ENCODE results near the gene PLXNA2. TPM values are rescaled to one million over a fixed set of nuclear protein-coding genes. Genes with fewer than 3 reads are reported as not detected.

The PLXNA2 gene
- polyA plus RNA-seq, 2 of the 4 experiments (the other 2 are of a cell fraction), result 0.36 to 0.87 TPM

- 93% methylated on average over 6 of the region's 6 CpGs for WGBS (ENCODE audit: missing lambda C conversion rate)
- ChIA-PET CTCF (interaction anchor here (1.0 to 2.2 kb wide), 3 partner anchors 23 to 69 kb away, joined by 5 to 7 read pairs (median 6); no protein-coding TSS in a partner anchor), POLR2A (no interaction called here)
- Histone ChIP-seq H3K4me3 (no peak overlapping the region), H3K27ac (no peak overlapping the region), H3K4me2 (no peak overlapping the region), H3K9me3 (no peaks in the 10 kb centered on the region), H3K4me1 (peaks cover 35% of the 10 kb centered on the region)
- FAIRE-seq, result no peak
- TF ChIP-seq KDM1A (IDR thresholded peaks at IDR 0.05; ENCODE audit: low read depth), result no peak
- TF ChIP-seq MAFK (IDR thresholded peaks at IDR 0.05; ENCODE audit: partially characterized antibody), result no peak
- TF ChIP-seq MYC (IDR thresholded peaks at IDR 0.05; ENCODE audit: borderline replicate concordance, low read length), result no peak
- no peak for TF ChIP-seq JUNB (IDR thresholded peaks at IDR 0.05)
- TF ChIP-seq MAZ (IDR thresholded peaks at IDR 0.05; ENCODE audit: borderline replicate concordance, low read depth, low read length), result no peak
- no peak for TF ChIP-seq ELK1 (IDR thresholded peaks at IDR 0.05; ENCODE audit: low read depth, low read length)
- no peak for TF ChIP-seq EP300 (IDR thresholded peaks at IDR 0.05)
- TF ChIP-seq ATOH8 (CRISPR knock-in tag; IDR thresholded peaks at IDR 0.05; ENCODE audit: low read depth), result no peak
- TF ChIP-seq CBX2 (IDR thresholded peaks at IDR 0.05; ENCODE audit: borderline replicate concordance, low read depth), result no peak
- no peak for TF ChIP-seq HOXA7 (CRISPR knock-in tag; IDR thresholded peaks at IDR 0.05)
- TF ChIP-seq ZNF302 (CRISPR knock-in tag; IDR thresholded peaks at IDR 0.05), result no peak
- no peak for TF ChIP-seq RNF2 (IDR thresholded peaks at IDR 0.05; ENCODE audit: borderline replicate concordance, low read depth)
- TF ChIP-seq HMGXB4 (CRISPR knock-in tag; IDR thresholded peaks at IDR 0.05; ENCODE audit: borderline replicate concordance), result no peak
- no peak for TF ChIP-seq ZSCAN20 (CRISPR knock-in tag; IDR thresholded peaks at IDR 0.05)
- no peak for TF ChIP-seq FOSB (CRISPR knock-in tag; IDR thresholded peaks at IDR 0.05)
- no peak for TF ChIP-seq BCL3 (IDR thresholded peaks at IDR 0.05)
- TF ChIP-seq ESRRA (IDR thresholded peaks at IDR 0.05; ENCODE audit: borderline replicate concordance, low read length), result no peak
- TF ChIP-seq HES2 (IDR thresholded peaks at IDR 0.05), result no peak
- TF ChIP-seq FOSL2 (IDR thresholded peaks at IDR 0.05), result no peak
- TF ChIP-seq FOSL2 (CRISPR knock-in tag; IDR thresholded peaks at IDR 0.05), result no peak
- no peak for TF ChIP-seq PHF8 (IDR thresholded peaks at IDR 0.05; ENCODE audit: borderline replicate concordance, low read depth)
- ATAC-seq, result no peak
- no peak for DNase-seq (ENCODE audit: low read depth in 1 of 2, low spot score in 1 of 2)
Measured at GRCh38 chr1:208173749-208174148, 70.4 kb downstream of the PLXNA2 start.

DNA sequence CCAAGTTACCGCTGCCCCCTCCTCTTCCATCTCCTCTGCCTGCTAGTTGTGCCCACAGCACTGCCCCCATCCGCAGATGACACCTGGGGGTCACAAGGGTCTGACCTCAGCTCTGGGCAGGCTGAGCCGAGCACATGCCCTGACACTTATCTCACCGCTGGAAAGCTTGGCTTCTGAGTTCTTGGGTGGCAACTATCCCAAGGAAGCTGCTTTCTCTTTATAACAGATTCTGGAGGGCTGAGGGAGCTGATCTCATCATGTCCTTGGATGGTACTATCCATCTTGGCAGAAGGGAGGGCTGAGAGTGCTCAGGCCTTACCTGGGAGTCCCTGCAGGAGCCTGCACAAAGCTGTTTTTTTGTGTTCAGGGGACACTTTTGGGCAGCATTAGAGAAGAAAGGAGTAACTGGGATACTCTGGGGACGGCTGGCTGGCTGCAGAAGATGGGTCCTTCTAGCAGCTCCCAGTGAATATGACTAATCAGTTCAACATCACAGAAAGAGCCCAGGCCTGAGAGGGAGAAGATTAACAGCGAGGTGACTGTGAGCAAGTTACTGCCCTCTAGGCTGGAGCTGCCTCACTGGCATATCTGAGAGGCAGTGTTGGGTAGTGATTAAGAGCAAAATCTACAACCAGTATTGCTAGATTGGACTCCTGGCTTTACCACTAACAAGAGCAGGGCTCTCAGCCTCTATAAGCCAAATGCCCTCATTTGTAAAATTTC is 71.6 kb downstream of the PLXNA2 start:
- WGBS (ENCODE audit: missing lambda C conversion rate), result 76% methylated on average over 5 of the region's 6 CpGs
- Histone ChIP-seq H3K9me3 (no peaks in the 10 kb centered on the region), H3K4me1 (peaks cover 24% of the 10 kb centered on the region), H3K4me3 (no peak overlapping the region), H3K27ac (no peak overlapping the region), H3K4me2 (no peak overlapping the region)
- no peak for TF ChIP-seq JUNB (IDR thresholded peaks at IDR 0.05)
- TF ChIP-seq EHMT2 (IDR thresholded peaks at IDR 0.05; ENCODE audit: low read depth), result no peak
- ChIA-PET CTCF (interaction anchor here (0.9 to 2.2 kb wide), 6 partner anchors 11 to 69 kb away, joined by 3 to 7 read pairs (median 5); no protein-coding TSS in a partner anchor), POLR2A (no interaction called here)
- FAIRE-seq (no peak), DNase-seq (ENCODE audit: low read depth in 1 of 2, low spot score in 1 of 2) (no peak), ATAC-seq (peak in 1 of 2 experiments; percentile 55; a peak in 2 of 6 replicates)
